HG03342 (cell line): ENCODE results near the gene PHAF1.
A peak's percentile ranks its signal among the peaks of the same experiment; 100 is the strongest.

Experiments used
- ATAC-seq: cut with Tn5 transposase; IDR thresholded peaks from one replicate; pipeline ENCODE4 v1.9.1; 2021; ENCODE audit warnings: mild to moderate bottlenecking, moderate library complexity; ENCODE audit not compliant: unreplicated experiment

Gene PHAF1

DNA sequence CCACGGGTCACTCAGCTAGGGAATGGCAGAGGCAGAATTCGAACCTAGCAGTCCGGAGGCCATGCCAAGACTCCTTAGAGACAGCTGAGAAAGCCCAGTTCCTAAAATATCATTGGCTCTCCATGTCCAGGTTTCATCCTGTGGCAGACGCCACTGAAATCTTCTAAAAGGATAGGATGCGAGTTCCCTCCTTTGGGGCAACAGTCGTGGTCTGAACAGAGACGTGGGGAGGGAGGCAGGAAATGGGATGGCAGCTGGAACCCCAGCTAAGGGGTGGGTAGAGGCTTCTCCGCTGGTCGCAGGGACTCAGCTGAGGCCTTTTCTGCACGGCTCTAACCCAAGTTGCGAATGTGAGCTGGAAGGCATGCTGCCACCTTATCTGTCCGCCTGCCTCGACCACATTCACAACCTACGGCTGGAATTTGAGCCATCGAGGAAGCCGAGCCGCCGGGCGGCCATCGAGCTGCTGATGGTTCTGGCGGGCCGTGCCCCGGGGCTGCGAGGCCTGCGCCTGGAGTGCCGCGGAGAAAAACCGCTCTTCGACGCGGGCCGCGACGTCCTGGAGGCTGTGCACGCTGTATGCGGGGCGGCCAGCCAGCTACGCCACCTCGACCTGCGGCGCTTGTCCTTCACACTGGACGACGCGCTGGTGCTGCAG is 52.9 kb downstream of the PHAF1 start:
- no peak for ATAC-seq

DNA sequence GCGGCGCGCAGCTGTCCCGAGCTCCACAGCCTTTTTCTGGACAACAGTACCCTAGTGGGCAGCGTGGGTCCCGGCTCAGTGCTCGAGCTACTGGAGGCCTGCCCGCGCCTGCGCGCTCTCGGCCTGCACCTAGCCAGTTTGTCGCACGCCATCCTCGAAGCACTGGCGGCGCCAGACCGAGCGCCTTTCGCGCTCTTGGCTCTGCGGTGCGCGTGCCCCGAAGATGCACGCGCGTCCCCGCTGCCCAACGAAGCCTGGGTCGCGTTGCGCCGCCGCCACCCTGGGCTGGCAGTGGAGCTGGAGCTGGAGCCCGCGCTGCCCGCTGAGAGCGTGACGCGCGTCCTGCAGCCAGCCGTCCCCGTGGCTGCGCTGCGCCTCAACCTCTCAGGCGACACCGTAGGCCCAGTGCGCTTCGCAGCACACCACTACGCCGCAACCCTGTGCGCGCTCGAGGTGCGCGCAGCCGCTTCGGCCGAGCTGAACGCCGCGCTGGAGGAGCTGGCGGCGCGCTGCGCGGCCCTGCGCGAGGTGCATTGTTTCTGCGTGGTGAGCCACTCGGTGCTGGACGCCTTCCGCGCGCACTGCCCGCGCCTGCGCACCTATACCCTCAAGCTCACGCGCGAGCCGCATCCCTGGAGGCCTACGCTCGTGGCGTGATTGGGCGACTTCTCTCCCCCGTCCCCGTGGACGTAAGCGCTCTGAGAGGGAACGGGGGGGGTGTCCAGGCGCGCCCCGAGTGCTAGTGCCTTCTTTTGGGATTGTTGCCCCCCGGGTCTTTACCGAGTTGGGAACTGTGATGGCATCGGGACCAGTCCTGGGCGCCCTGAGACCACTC is 53.6 kb downstream of the PHAF1 start:
- no peak for ATAC-seq

DNA sequence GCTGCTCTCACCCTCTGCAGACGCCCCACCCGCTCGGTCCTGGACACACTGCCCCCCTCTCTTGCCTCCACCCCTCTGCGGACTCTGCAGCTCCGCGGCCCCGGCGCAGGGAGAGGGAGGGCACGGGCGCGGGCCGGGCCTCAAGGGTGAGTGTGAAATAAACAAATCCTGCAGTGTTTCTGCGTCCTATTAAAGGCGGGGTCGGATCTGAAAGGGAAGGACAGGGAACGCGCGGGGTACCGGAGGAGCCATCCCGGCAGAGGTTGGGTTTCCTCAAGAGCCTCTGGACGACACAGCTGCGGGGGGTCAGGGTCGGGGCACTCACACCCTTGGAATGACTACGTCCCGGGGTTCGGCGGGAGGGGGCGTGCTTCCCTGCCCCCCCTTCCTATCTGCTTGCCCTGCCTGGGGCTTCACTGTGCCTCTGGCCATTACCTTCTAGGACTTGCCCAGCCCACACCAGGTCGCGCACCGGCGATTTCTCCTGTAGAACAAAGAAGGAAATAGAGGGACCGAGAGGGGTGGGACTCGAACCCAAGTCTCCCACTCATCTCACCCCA is 54.3 kb downstream of the PHAF1 start:
- no peak for ATAC-seq

DNA sequence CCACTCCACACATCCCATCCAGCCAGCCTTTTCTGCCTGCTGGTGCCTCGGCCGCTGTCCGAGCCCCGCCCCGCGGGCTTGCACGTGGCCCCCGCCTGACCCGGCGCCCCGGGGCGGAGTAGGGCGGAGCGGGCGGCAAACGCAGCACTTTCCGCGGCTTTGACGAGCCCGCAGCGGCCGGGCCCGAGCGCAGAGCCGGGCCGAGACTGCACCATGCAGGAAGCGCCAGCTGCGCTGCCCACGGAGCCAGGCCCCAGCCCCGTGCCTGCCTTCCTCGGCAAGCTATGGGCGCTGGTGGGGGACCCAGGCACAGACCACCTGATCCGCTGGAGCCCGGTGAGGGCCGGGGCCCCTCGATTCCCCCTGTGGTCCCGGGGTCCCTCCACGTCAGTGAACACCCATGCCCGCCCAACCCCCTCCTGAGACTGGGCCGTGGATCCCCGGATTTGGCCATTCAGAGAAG is 54.9 kb downstream of the PHAF1 start, which contains the start of gene HSF4:
TSS of gene HSF4 (plus strand) at position 147 of the 463 bp plus-strand sequence. CDS start at position 214, 67 bp downstream.
- no peak for ATAC-seq

DNA sequence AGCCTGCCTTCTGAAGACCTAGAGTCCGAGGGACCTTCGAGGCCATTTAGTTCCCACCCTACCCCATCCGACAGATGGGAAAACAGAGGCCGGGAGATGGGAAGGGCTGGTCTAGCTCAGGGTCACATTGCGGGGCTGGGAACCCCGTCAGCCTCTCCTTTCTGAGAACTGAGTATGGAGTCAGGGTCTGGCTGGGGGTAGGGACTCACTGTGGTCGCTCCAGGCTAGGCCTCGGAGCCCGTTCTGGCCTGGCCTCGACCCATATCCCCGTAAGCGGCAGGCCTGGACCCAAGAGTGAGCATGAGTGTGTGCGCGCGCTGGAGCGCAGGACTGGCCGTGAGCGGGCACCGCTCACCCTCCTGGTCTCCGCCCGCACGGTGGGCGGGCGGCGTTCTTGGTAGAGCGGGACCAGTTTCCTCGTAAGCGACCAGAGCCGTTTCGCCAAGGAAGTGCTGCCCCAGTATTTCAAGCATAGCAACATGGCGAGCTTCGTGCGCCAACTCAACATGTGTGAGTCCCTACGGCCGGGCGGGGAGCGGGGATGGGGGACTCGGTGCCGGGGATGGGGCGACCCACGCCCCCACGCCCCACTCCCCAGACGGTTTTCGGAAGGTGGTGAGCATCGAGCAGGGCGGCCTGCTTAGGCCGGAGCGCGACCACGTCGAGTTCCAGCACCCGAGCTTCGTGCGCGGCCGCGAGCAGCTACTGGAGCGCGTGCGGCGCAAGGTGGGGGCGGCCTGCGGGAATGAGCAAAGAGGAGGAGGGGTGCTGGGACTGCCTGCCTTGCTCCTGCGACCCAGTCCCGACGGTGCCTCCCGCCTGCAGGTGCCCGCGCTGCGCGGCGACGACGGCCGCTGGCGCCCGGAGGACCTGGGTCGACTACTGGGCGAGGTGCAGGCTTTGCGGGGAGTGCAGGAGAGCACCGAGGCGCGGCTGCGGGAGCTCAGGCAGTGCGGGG is 55.7 kb downstream of the PHAF1 start:
- ATAC-seq, result no peak

DNA sequence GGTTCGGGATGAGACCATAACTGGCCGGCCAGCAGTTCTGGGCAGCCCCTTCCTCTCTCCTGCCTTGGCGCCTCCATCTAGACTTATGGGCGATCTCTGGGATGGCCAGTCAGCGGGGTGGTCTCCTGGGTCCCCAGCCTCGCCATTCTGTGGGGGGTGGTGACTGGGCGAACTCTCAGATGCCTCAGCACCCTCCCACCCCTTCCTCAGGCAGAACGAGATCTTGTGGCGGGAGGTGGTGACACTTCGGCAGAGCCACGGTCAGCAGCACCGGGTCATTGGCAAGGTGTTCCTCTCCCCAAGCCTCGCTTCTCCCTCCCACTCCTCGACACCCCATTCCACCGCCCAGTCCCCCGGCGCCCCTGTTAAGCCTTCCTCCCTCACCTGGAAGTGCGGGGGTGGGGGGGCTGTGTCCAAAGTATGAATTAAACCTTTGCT is 56.4 kb downstream of the PHAF1 start:
- no peak for ATAC-seq

DNA sequence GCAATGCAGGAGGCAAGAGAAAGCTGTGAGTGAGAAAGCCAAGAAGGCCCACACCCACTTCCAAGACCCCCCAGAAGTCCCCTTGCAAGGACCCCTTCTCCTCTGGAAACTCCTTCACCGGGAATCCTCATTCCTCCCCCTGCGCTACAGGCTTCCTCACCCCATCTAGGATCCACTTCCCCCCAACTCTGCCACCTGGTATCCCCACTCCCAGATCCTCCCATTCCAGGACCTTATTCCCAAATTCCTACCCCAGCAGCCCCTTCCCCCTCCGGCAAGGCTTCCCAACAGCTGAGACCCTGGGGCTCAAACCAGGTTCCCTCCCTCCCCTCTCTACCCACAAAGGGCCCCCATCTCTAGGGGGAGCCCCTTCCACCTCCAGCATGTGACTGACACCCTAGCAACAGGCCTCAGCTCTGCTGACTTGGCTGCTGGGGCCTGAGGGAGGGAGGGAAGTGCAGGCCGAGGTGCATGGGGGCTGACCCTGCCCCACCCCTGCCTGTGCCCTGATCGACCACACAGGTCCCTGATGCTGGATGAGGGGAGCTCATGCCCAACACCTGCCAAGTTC is 56.9 kb downstream of the PHAF1 start:
- no peak for ATAC-seq

DNA sequence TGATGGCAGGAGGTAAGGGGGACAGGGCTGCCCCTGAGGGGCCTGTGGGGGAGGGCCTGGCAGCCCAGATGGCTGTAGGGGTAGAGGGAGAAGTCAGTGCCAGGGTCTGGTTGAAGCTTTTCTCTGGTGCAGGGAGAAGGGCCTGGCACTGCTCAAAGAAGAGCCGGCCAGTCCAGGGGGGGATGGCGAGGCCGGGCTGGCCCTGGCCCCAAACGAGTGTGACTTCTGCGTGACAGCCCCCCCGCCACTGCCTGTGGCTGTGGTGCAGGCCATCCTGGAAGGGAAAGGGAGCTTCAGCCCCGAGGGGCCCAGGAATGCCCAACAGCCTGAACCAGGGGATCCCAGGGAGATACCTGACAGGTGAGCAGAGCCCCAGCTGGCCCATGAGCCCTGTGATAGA is 57.8 kb downstream of the PHAF1 start:
- no peak for ATAC-seq

DNA sequence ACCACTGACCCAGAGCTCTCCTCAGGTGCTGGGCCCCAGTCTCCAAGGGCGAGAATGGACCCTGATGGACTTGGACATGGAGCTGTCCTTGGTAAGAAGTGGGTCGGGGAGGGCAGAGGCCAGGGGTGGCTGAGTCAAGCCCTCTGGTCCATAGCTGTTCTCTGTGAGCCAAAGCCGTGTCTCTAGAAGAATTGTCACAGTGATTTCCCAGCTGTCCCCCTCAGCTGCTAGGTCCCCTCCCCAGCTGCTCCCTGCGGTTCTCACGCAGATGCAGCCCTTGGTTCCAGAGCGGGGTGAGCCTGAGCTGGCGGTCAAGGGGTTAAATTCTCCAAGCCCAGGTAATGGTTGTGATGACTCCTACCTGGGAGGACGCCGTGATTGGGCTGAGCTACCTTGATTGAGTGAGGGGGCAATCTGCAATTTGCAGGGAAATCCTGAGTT is 59.3 kb downstream of the PHAF1 start:
- ATAC-seq, result no peak

DNA sequence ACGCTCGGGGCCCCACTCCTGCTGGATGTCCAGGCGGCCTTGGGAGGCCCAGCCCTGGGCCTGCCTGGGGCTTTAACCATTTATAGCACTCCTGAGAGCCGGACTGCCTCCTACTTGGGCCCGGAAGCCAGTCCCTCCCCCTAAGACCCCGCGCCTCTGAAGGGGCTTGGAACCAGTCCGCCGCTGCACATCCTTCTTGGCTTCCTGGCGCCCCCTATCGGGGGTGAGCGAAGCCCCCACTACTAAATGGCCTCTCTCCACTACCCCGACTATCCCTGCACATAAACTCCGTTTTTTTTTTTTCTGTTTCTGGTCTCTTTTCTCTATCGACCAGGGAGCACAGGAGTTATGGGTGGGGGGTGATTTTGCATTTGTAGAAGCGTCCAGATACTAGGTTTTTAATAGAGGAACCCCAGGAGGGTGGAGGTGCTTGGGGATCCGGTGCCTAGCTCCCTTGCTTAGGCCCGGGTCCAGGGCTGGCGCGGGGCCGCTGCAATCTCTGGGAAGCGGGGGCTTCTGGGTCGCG is 60.0 kb downstream of the PHAF1 start:
- no peak for ATAC-seq

DNA sequence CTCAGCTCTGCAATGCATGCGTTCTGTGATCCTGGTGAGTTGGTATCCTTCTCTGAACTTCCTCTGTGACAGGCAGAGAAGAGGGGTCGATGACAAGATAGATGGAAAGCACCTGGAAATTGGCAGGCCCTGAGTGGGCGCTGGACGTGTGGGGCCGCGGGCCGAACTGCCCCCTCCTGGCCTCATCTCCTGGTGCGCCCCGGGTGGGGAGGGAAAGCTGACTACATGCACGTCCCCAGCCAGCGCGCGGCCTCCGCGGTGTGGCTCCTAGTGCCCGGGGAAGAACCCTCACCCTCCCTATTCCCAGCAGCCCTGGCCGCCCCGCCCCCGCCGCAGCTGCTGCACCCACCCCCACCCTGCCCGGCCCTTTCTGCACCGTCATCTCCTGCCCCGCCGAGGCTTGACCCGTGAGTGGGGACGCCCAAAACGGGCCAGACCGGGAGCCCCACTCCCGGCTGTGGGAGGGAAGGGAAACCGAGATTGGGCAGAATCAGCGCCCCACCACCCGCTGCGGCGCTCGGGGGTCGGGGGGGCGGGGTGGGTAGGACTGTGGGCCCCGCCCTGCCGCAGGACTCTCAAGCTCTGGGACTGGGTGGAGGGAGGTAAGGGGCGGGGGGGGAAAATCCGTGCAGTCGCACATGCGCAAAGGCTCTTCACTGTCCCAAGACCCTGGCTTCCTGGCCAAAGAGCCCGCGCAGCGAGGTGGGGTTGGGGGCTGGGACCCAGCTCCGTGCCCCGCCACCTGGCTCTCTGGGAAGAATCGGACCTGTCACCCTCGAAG is 60.6 kb downstream of the PHAF1 start, which contains the start of gene NOL3:
TSS of gene NOL3 (plus strand) at position 371 of the 781 bp plus-strand sequence.
- ATAC-seq, result no peak

DNA sequence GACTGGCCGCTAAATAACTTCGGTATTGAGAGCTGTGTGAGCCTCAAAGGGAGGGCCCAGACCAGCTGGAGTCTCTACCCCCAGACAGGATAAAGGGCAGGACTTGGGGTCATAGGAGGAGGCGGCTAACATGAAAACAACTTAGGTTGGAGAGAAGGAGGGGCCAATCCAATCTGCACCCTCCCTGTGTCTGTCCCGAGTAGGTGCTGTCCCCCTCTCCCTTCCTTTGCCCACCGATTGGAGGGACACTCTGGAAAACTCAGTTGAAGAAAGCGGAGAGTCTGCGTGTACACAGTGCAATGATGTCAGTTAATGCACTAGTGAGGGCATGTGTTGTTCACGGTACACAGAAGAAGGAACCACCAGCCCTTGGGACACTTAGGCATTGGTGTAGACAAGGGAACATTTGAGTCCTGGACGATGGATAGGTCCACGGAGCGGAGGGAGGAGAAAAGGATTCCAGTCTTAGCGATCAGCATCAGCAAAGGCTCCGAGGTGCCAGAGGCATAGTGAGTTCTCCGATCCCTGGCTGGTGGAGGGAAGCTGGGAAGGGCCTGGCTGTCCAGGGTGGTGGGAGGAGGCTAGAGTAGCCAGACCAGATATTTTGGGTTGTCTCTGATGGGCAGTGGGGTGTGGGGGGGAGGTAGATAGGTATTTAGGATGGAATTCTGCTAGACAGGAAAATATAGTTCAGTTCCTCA is 61.4 kb downstream of the PHAF1 start:
- no peak for ATAC-seq

DNA sequence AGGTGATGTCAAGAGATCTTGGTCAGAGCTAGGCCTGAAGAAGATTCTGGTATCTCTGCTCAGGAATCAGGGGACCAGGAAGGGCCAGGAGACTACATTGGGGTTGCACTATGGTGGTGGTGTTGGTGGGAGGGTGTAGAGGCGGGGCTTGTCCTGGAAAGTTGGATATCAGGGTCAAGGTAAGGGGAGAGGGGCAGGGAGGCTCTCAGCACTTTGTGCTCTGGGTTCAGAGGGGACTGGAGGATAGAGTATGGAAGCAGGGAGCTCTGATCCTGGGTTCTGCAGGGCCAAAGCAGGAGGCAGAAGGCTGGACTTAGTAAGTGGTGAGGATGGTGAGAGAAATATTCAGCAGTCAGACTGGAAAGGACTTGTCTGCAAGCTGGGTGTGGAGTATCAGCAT is 63.6 kb downstream of the PHAF1 start:
- ATAC-seq, result no peak

DNA sequence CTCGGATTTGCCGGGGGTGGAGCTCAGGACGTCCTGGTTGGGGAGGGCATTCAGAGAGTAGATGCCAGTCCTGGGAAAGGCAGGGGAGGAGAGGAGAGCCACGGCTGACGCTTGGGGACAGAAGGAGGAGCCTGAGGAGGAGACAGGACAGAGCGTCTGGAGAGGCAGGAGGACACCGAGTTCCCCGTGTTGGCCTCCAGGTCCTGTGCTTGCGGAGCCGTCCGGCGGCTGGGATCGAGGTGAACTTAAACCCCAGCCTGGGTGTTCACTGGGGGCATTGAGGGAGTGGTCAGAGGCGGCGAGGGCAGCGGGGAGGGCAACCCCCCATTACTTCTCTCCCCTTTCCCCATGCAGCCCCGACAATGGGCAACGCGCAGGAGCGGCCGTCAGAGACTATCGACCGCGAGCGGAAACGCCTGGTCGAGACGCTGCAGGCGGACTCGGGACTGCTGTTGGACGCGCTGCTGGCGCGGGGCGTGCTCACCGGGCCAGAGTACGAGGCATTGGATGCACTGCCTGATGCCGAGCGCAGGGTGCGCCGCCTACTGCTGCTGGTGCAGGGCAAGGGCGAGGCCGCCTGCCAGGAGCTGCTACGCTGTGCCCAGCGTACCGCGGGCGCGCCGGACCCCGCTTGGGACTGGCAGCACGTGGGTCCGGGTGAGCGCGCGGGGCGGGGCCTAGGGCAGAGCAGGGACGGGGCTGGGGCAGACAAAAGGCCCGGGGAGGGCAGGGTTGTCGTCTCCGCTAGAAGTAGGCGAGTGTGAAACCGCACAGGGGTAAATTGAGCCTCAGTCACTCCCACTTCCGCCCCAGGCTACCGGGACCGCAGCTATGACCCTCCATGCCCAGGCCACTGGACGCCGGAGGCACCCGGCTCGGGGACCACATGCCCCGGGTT is 64.3 kb downstream of the PHAF1 start:
- ATAC-seq, result peak; percentile 45

DNA sequence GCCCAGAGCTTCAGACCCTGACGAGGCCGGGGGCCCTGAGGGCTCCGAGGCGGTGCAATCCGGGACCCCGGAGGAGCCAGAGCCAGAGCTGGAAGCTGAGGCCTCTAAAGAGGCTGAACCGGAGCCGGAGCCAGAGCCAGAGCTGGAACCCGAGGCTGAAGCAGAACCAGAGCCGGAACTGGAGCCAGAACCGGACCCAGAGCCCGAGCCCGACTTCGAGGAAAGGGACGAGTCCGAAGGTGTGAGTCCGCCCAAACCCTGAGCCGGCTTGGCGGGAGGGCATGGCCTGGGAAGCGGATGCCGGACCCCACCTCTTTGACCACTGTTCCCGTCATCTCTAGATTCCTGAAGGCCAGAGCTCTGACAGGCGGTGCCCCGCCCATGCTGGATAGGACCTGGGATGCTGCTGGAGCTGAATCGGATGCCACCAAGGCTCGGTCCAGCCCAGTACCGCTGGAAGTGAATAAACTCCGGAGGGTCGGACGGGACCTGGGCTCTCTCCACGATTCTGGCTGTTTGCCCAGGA is 65.0 kb downstream of the PHAF1 start:
- no peak for ATAC-seq

DNA sequence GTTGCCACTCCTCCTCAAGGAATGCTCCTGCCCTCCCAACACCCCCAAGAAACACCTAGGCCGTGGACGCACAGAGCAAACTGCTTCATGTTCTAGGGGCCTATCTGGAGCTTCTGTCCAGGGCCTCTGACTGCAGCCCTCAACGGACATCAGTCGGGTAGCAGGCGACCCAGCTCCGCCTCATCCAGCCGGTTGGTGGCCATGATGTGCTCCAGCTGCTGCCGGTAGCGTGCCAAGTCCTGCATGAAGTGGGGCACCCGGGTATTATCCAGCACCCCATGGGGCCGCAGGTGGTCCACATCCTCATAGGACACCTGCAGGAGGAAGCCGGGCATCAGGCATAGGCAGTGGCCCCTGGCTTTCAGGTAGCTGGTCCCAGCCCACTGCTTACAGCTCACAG is 66.9 kb downstream of the PHAF1 start:
- no peak for ATAC-seq
